ENCODE measurements around the gene ICAM4.

GRCh38 chr19:10318807-10319682 lies 32.3 kb downstream of the ICAM4 start:
- TF ChIP-seq CTCF (IDR thresholded peaks at IDR 0.05) (no peak), SIN3A (IDR thresholded peaks at IDR 0.05; ENCODE audit: borderline replicate concordance, low read depth, low read length) (no peak), TCF12 (IDR thresholded peaks at IDR 0.05) (no peak), EZH2phosphoT487 (IDR thresholded peaks at IDR 0.05; ENCODE audit: borderline replicate concordance, low read depth) (no peak), ZBTB33 (IDR thresholded peaks at IDR 0.05; ENCODE audit: borderline replicate concordance, low read depth) (no peak), GABPA (IDR thresholded peaks at IDR 0.05; ENCODE audit: low read depth) (no peak), ELF1 (IDR thresholded peaks at IDR 0.05) (no peak), REST (IDR thresholded peaks at IDR 0.05; ENCODE audit: low read depth, low read length) (no peak), POLR2AphosphoS5 (IDR thresholded peaks at IDR 0.05; ENCODE audit: low read depth, low read length) (no peak), EP300 (IDR thresholded peaks at IDR 0.05; ENCODE audit: borderline replicate concordance in 1 of 2, low read depth in 1 of 2, low read length in 1 of 2) (no peak), PBX3 (IDR thresholded peaks at IDR 0.05) (no peak), TAF1 (IDR thresholded peaks at IDR 0.05; ENCODE audit: borderline replicate concordance, low read depth, low read length) (no peak), RFX5 (IDR thresholded peaks at IDR 0.05; ENCODE audit: low read length) (no peak)
